Measurements from ENCODE around the gene SCNN1B. TPM values are rescaled to one million over a fixed set of nuclear protein-coding genes. Genes with fewer than 3 reads are reported as not detected.

SCNN1B gene
- total RNA-seq, 3 donors from 2014 or later, result not detected

GRCh38 chr16:23424292-23424958 lies 122.3 kb downstream of the SCNN1B start:
- no peak for DNase-seq
- no peak overlapping the region for H3K4me3 Mint-ChIP-seq
- no peaks in the 10 kb centered on the region for H3K9me3 Mint-ChIP-seq
- H3K27me3 Mint-ChIP-seq (ENCODE audit: low read depth), result no peaks in the 10 kb centered on the region
- no peak for ATAC-seq
- H3K4me1 Mint-ChIP-seq (ENCODE audit: low read depth), result no peaks in the 10 kb centered on the region
- peaks cover 19% of the 10 kb centered on the region for H3K36me3 Mint-ChIP-seq (ENCODE audit: insufficient read depth)

DNA sequence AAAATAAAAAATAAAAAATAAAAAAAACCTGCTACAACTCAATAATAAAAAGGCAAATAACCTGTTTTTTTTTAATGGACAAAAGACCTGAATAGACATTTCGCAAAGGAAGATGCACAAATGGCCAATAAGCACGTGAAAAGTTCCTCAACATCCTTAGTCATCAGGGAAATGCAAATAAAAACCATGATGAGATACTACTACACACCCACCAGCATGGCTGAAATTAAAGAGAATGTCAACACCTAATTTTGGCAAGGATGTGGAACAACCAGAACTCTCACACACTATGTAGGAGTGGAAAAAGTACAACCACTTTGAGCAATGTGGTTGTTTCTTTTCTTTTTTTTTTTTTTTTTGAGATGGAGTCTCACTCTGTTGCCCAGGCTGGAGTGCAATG lies 126.2 kb downstream of the SCNN1B start:
- Mint-ChIP-seq H3K9me3 (no peaks in the 10 kb centered on the region), H3K36me3 (ENCODE audit: insufficient read depth) (peaks cover 27% of the 10 kb centered on the region), H3K4me1 (ENCODE audit: low read depth) (no peaks in the 10 kb centered on the region), H3K4me3 (no peak overlapping the region), H3K27me3 (ENCODE audit: low read depth) (no peaks in the 10 kb centered on the region)
- DNase-seq, result no peak
- ATAC-seq, result no peak

Other genes starting within 250 kb of the SCNN1B start
- 10 to 100 TPM; 11.3 to 11.9 (median 11.4) TPM for gene USP31, start 152.8 kb upstream of the SCNN1B start, total RNA-seq
- not detected for gene SCNN1G, start 119.6 kb upstream of the SCNN1B start, total RNA-seq
- gene COG7, start 150.9 kb downstream of the SCNN1B start, total RNA-seq, result 10 to 100 TPM; 18.5 to 21.8 (median 20.0) TPM
- 10 to 100 TPM; 66.0 to 82.9 (median 70.0) TPM for gene GGA2, start 208.2 kb downstream of the SCNN1B start, total RNA-seq